HepG2 (cell line): ENCODE results near the gene GABBR2. TPM values are rescaled to one million over a fixed set of nuclear protein-coding genes. Genes with fewer than 3 reads are reported as not detected.

ENCODE experiments used
- ATAC-seq: fragments of 200-7000 bp; cut with Tn5 transposase; 3 replicates; pipeline ENCODE4 v1.9.1; 2020; ENCODE audit warnings: mild to moderate bottlenecking, moderate library complexity
- BruUV-seq: library from RNA; stranded (reverse); fragments of 400-500 nt; replicated peaks from 2 replicates; lab custom pipeline; 2021; lab: Mats Ljungman, UMichigan
- CTCF ChIA-PET: fragments of 300-600 bp; formaldehyde crosslinking; extraction: SDS; loops from one replicate; lab custom pipeline; 2021; ENCODE audit warnings: low total read pairs, inconsistent platforms, low intra/inter-chr PET ratio; lab: Yijun Ruan, JAX
- POLR2A ChIA-PET: fragments of 350-600 bp; sonication (Branson Sonifier 250); formaldehyde crosslinking; loops from one replicate; lab custom pipeline; 2020; ENCODE audit warnings: antibody characterized with exemption, inconsistent platforms; lab: Yijun Ruan, JAX
- DNase-seq: peaks from one replicate; pipeline ENCODE4 v3.0.0-alpha.2; 2015; ENCODE audit warnings: low spot score
- FAIRE-seq: peaks from 3 replicates; lab custom pipeline; 2011; peaks lifted over from hg19 to GRCh38; lab: Jason Lieb, UNC
- H2AFZ ChIP-seq: one replicate; pipeline ENCODE4 v1.6.1; 2011; ENCODE audit warnings: low read length, inconsistent platforms
- H3K27ac ChIP-seq: fragments of 300-600 bp; 3 replicates; pipeline ENCODE4 v1.8.0; 2011; ENCODE audit warnings: mixed run types, mild to moderate bottlenecking, mixed read lengths, low read length, inconsistent platforms; ENCODE audit not compliant: insufficient read depth; ENCODE audit errors: extremely low read length
- H3K27me3 ChIP-seq, 2 experiments: fragments of 200-600 bp in 1 of 2; 2 replicates in 1 of 2; 3 replicates in 1 of 2; pipeline versions ENCODE4 v1.6.0 to v1.8.0; 2011; ENCODE audit warnings: low read length in 2 of 2, mild to moderate bottlenecking in 2 of 2, moderate library complexity in 2 of 2, inconsistent platforms in 1 of 2; ENCODE audit not compliant: insufficient read depth in 2 of 2, control insufficient read depth in 1 of 2
- H3K36me3 ChIP-seq, 2 experiments: fragments of 200-600 bp in 1 of 2; replicated peaks in 1 of 2; 2 replicates in 1 of 2; 3 replicates in 1 of 2; pipeline versions ENCODE4 v1.5.1 to v1.8.0; 2011; ENCODE audit warnings: low read length in 2 of 2, inconsistent platforms in 1 of 2; ENCODE audit not compliant: insufficient read depth in 2 of 2, control insufficient read depth in 1 of 2
- H3K4me1 ChIP-seq: 2 replicates; pipeline ENCODE4 v1.5.1; 2012; ENCODE audit warnings: low read length, inconsistent platforms; ENCODE audit not compliant: insufficient read depth
- H3K4me2 ChIP-seq: 2 replicates; pipeline ENCODE4 v1.6.0; 2011; ENCODE audit warnings: low read depth, low read length, inconsistent platforms
- H3K4me3 ChIP-seq, 3 experiments: fragments of 200-600 bp in 1 of 3; sonication (generic), shearing (Covaris generic) in 1 of 3; replicated peaks in 1 of 3; 2 replicates each; pipeline ENCODE4 v1.5.1; 2011 to 2016; ENCODE audit warnings: low read length in 3 of 3, inconsistent platforms in 2 of 3, low read depth in 2 of 3, mild to moderate bottlenecking in 2 of 3, control low read depth in 1 of 3, mixed read lengths in 1 of 3; ENCODE audit not compliant: insufficient read depth in 1 of 3
- H3K79me2 ChIP-seq: one replicate; pipeline ENCODE4 v1.6.1; 2011; ENCODE audit warnings: low read length, inconsistent platforms; ENCODE audit not compliant: insufficient read depth
- H3K9ac ChIP-seq: 2 replicates; pipeline ENCODE4 v1.6.0; 2011; ENCODE audit warnings: mild to moderate bottlenecking, low read depth, low read length, inconsistent platforms; ENCODE audit not compliant: insufficient read depth
- H3K9me3 ChIP-seq: 2 replicates; pipeline ENCODE4 v1.5.1; 2012; ENCODE audit warnings: mild to moderate bottlenecking, low read length
- H4K20me1 ChIP-seq: 2 replicates; pipeline ENCODE4 v1.6.0; 2011; ENCODE audit warnings: inconsistent platforms, mild to moderate bottlenecking, low read length, moderate library complexity; ENCODE audit not compliant: insufficient read depth
- SMARCE1 ChIP-seq: fragments of 450-650 bp; IDR thresholded peaks from 2 replicates; pipeline ENCODE4 v1.6.1; 2017; ENCODE audit warnings: borderline replicate concordance
- STAG1 ChIP-seq: sonication (generic); formaldehyde crosslinking; IDR thresholded peaks from 2 replicates; pipeline ENCODE4 v1.4.0; 2020; ENCODE audit warnings: missing genetic modification reagents
- TP53 ChIP-seq: sonication (generic); formaldehyde crosslinking; conservative IDR thresholded peaks from 2 replicates; pipeline ENCODE4 v1.4.0; 2020; ENCODE audit warnings: missing genetic modification reagents
- XRCC5 ChIP-seq: fragments of 200-400 bp; formaldehyde crosslinking; optimal IDR thresholded peaks from 2 replicates; pipeline ENCODE3; 2017; ENCODE audit warnings: mild to moderate bottlenecking, low read length
- ZFYVE20 ChIP-seq: sonication (generic); formaldehyde crosslinking; IDR thresholded peaks from 2 replicates; pipeline ENCODE4 v1.8.0; 2023; ENCODE audit warnings: low read depth, mild to moderate bottlenecking, moderate library complexity, missing genetic modification reagents, borderline replicate concordance
- ZNF33B ChIP-seq: sonication (generic); formaldehyde crosslinking; IDR thresholded peaks from 2 replicates; pipeline ENCODE4 v1.5.1; 2020; ENCODE audit warnings: mild to moderate bottlenecking, missing genetic modification reagents
- ZNF607 ChIP-seq: sonication (generic); formaldehyde crosslinking; IDR thresholded peaks from 2 replicates; pipeline ENCODE4 v1.5.1; 2020; ENCODE audit warnings: missing genetic modification reagents, mild to moderate bottlenecking, borderline replicate concordance
- ZNF788 ChIP-seq: sonication (generic); formaldehyde crosslinking; IDR thresholded peaks from 2 replicates; pipeline ENCODE4 v1.5.0; 2020; ENCODE audit warnings: mild to moderate bottlenecking, missing genetic modification reagents, borderline replicate concordance
- WGBS: methylation state at CpG from one replicate; pipeline ENCODE4 v1.1.6; 2017; ENCODE audit warnings: low lambda C conversion rate; 5-methylcytosine and 5-hydroxymethylcytosine counted together
- in situ Hi-C: cut with HindIII; loops from 2 replicates; pipeline ENCODE4 v1.10.0; 2017; ENCODE audit warnings: low pct_unique_long_range_greater_than_20kb; ENCODE audit not compliant: extremely low pct_ligation_motif_present
- intact Hi-C: fragments of 100-400 bp; cut with micrococcal nuclease; formaldehyde crosslinking; loops from one replicate; pipeline ENCODE4 v1.10.0; 2022; ENCODE audit not compliant: unreplicated experiment
- polyA plus RNA-seq, 8 experiments: library from polyadenylated mRNA; depleted of rRNA in 3 of 8; stranded (reverse) in 7 of 8; unstranded in 1 of 8; fragments of >200 nt; fragmentation: Illumina TruSeq in 4 of 8; extraction: Trizol in 4 of 8; gene quantifications; 2 replicates each; pipeline versions ENCODE4 v1.2.1 to v1.2.3, GENCODE V29; 2011 to 2016; ENCODE audit warnings: low read depth in 4 of 8, missing spikeins in 1 of 8, mixed read lengths in 1 of 8; ENCODE audit not compliant: insufficient read depth in 1 of 8
- total RNA-seq, 5 experiments: library from RNA; depleted of rRNA; stranded (reverse); fragments of >200 nt; fragmentation: Illumina TruSeq; extraction: Trizol; gene quantifications; 2 replicates each; pipeline ENCODE4 v1.2.3, GENCODE V29; 2016; ENCODE audit warnings: low read depth in 1 of 5
- TF ChIP-seq, protein P1 (sequence below): sonication (generic); formaldehyde crosslinking; IDR thresholded peaks from 2 replicates; pipeline ENCODE4 v1.5.0; 2020; ENCODE audit warnings: mild to moderate bottlenecking, missing genetic modification reagents, moderate library complexity
- TF ChIP-seq, protein P2 (sequence below): sonication (generic); formaldehyde crosslinking; IDR thresholded peaks from 2 replicates; pipeline ENCODE4 v1.4.0; 2020; ENCODE audit warnings: missing genetic modification reagents

Gene GABBR2
- total and polyA plus RNA-seq, 2 of the 13 experiments (the other 11 are each of a cell fraction or from before 2014, with no cell fraction given) = 0.02 TPM; not detected in 1

DNA sequence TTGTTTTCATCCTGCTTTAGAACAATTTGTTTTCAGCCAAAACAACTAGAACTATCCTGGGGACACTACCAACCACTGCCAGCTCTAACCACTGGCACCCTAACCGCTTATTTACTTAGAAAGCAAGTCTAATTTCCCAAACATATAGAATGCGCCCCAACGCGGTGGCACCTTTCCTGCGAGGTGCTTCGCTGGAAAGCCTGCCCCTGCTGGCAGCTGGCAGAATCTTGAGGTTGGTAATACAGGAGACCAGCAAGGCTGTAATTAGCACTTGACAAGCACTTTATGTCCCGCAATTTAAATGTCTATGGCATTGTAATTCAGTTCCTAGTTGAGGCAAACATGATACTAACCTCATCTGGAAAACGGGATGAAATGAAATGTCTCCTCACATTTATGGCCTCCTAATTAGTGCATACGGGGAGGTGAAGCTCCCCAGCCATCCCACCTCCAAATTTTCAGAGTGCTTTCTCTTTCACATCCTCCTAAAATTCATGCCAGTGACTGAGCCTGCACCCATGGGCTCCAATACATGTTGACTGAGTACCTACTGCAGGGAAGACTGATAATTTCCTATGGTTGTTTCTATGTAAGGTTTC, 30.4 kb downstream of the GABBR2 start:
- POLR2A ChIA-PET = no interaction called here
- WGBS = 7% methylated on average over 9 of the region's 9 CpGs
- CTCF ChIA-PET = no interaction called here
- ATAC-seq (peak; percentile 72), FAIRE-seq (no peak)
- Histone ChIP-seq H4K20me1 (no peaks in the 10 kb centered on the region), H3K9me3 (no peaks in the 10 kb centered on the region), H3K36me3 (no peaks in the 10 kb centered on the region), H3K79me2 (no peaks in the 10 kb centered on the region), H3K4me1 (no peaks in the 10 kb centered on the region), H2AFZ (no peak overlapping the region), H3K4me3 (no peak overlapping the region), H3K4me2 (no peak overlapping the region), H3K27me3 (peaks cover 1 to 15% of the 10 kb centered on the region in 2 experiments; a peak in 3 of 5 replicates), H3K27ac (no peak overlapping the region)
- intact Hi-C loops = no loop called here
- BruUV-seq = no TSS peak
- no peak for TF ChIP-seq TP53 (CRISPR knock-in tag)
- TF ChIP-seq STAG1 (CRISPR knock-in tag) = peak; percentile 34
- TF ChIP-seq XRCC5 = peak; percentile 55
- TF ChIP-seq, protein P1, sequence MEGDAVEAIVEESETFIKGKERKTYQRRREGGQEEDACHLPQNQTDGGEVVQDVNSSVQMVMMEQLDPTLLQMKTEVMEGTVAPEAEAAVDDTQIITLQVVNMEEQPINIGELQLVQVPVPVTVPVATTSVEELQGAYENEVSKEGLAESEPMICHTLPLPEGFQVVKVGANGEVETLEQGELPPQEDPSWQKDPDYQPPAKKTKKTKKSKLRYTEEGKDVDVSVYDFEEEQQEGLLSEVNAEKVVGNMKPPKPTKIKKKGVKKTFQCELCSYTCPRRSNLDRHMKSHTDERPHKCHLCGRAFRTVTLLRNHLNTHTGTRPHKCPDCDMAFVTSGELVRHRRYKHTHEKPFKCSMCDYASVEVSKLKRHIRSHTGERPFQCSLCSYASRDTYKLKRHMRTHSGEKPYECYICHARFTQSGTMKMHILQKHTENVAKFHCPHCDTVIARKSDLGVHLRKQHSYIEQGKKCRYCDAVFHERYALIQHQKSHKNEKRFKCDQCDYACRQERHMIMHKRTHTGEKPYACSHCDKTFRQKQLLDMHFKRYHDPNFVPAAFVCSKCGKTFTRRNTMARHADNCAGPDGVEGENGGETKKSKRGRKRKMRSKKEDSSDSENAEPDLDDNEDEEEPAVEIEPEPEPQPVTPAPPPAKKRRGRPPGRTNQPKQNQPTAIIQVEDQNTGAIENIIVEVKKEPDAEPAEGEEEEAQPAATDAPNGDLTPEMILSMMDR (CRISPR knock-in tag) = peak; percentile 33
- TF ChIP-seq, all 625 proteins: peak for 3
- H3K9ac ChIP-seq = no peak overlapping the region
- in situ Hi-C loops = no loop called here
- no peak for DNase-seq

DNA sequence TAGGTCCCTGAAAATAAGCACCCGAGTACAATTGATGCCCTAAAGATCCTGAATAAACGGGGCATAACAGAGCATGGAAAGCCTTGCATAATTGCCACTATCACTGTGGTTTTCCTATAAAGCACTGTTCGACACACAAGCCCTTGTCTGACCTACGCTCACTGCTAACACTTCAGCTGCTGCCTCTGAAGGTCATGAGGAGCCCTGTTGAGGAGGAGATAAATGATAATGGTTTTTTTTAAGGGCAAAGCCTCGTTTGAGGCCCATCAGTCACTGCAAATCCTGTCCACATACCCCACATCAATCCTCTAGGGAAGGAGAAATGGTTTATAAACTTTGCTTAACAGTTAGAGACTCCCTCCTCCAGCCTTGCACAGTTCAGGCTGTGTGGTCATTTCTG, 35.1 kb downstream of the GABBR2 start:
- POLR2A ChIA-PET = no interaction called here
- ATAC-seq = no peak
- CTCF ChIA-PET = no interaction called here
- no peaks in the 10 kb centered on the region for H3K79me2 ChIP-seq
- H3K9ac ChIP-seq = no peak overlapping the region
- H3K27ac ChIP-seq = no peak overlapping the region
- no peak overlapping the region for H3K4me3 ChIP-seq
- no peak for TF ChIP-seq ZNF788 (CRISPR knock-in tag)
- TF ChIP-seq SMARCE1 = no peak
- no peak for TF ChIP-seq ZNF33B
- TF ChIP-seq ZFYVE20 (CRISPR knock-in tag) = no peak
- no peak for TF ChIP-seq ZNF607 (CRISPR knock-in tag)
- TF ChIP-seq, protein P2, sequence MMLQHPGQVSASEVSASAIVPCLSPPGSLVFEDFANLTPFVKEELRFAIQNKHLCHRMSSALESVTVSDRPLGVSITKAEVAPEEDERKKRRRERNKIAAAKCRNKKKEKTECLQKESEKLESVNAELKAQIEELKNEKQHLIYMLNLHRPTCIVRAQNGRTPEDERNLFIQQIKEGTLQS (CRISPR knock-in tag) = no peak
- no peaks in the 10 kb centered on the region for H3K36me3 ChIP-seq
- FAIRE-seq = no peak
- no peak overlapping the region for H3K4me2 ChIP-seq
- no peaks in the 10 kb centered on the region for H3K4me1 ChIP-seq
- no peaks in the 10 kb centered on the region for H3K9me3 ChIP-seq
- WGBS = 1% methylated on average over 5 of the region's 5 CpGs
- H3K27me3 ChIP-seq = peaks cover 1 to 15% of the 10 kb centered on the region in 2 experiments; a peak in 3 of 5 replicates
- no TSS peak for BruUV-seq
- no peak for DNase-seq
- H2AFZ ChIP-seq = no peak overlapping the region
- intact Hi-C loops (no loop called here), in situ Hi-C loops (no loop called here)
- H4K20me1 ChIP-seq = no peaks in the 10 kb centered on the region
